B cell (primary cell): ENCODE measurements around the gene WARS2. TPM values are rescaled to one million over a fixed set of nuclear protein-coding genes. Genes with fewer than 3 reads are reported as not detected.

Experiments
- ATAC-seq: fragments of 200-7000 bp; cut with Tn5 transposase; one replicate; pipeline ENCODE4 v1.10.0; 2021; ENCODE audit warnings: low read depth, mild to moderate bottlenecking, moderate number of reproducible peaks, moderate library complexity
- CTCF ChIA-PET: fragments of 350-600 bp; sonication (Branson Sonifier 250); formaldehyde crosslinking; loops from one replicate; lab custom pipeline; 2021; ENCODE audit warnings: antibody characterized with exemption, inconsistent platforms; lab: Charles Lee
- POLR2A ChIA-PET: fragments of 350-600 bp; sonication (Branson Sonifier 250); formaldehyde crosslinking; loops from one replicate; lab custom pipeline; 2021; ENCODE audit warnings: antibody characterized with exemption; lab: Charles Lee
- DNase-seq: peaks from one replicate; pipeline ENCODE4 v3.0.0; 2013
- H2AFZ ChIP-seq: 2 replicates; pipeline ENCODE4 v1.6.1; 2012; ENCODE audit warnings: mild to moderate bottlenecking, low read depth, low read length; ENCODE audit not compliant: insufficient read depth, poor library complexity, severe bottlenecking
- H3K27ac ChIP-seq, 2 donors: 1 replicate in 1 of 2; 2 replicates in 1 of 2; pipeline ENCODE4 v1.5.1; 2012 to 2013; ENCODE audit warnings: low read length in 2 of 2, mild to moderate bottlenecking in 2 of 2, moderate library complexity in 1 of 2
- H3K27me3 ChIP-seq, 4 experiments: fragments of 200-600 bp in 1 of 4; sonication (generic) in 1 of 4; replicated peaks in 1 of 4; 1 replicate in 2 of 4; 2 replicates in 2 of 4; pipeline versions ENCODE4 v1.6.1 to v1.7.0; 2013 to 2016; ENCODE audit warnings: low read length in 3 of 4, mild to moderate bottlenecking in 2 of 4, mixed read lengths in 1 of 4, moderate library complexity in 1 of 4; ENCODE audit not compliant: insufficient read depth in 4 of 4, control insufficient read depth in 3 of 4; ENCODE audit errors: control extremely low read depth in 1 of 4
- H3K36me3 ChIP-seq, 2 experiments: replicated peaks in 1 of 2; 1 replicate in 1 of 2; 2 replicates in 1 of 2; pipeline versions ENCODE4 v1.6.1 to v1.7.1; 2013; ENCODE audit warnings: low read length in 1 of 2; ENCODE audit not compliant: insufficient read depth in 2 of 2, control insufficient read depth in 1 of 2; ENCODE audit errors: control extremely low read depth in 1 of 2, extremely low read depth in 1 of 2
- H3K4me1 ChIP-seq, 2 donors: fragments of 200-600 bp in 1 of 2; sonication (generic) in 1 of 2; 1 replicate in 1 of 2; 2 replicates in 1 of 2; pipeline versions ENCODE4 v1.5.1 to v1.6.1; 2013 to 2017; ENCODE audit warnings: low read length in 2 of 2; ENCODE audit not compliant: control insufficient read depth in 2 of 2, insufficient read depth in 2 of 2
- H3K4me2 ChIP-seq: replicated peaks from 2 replicates; pipeline ENCODE3; 2012; ENCODE audit warnings: mild to moderate bottlenecking, low read depth, low read length; ENCODE audit not compliant: poor library complexity, severe bottlenecking
- H3K4me3 ChIP-seq, 5 experiments: fragments of 200-600 bp in 1 of 5; sonication (generic) in 1 of 5; 1 replicate in 3 of 5; 2 replicates in 2 of 5; pipeline versions ENCODE4 v1.5.1 to v1.7.0; 2011 to 2016; ENCODE audit warnings: low read length in 4 of 5, mild to moderate bottlenecking in 4 of 5, low read depth in 2 of 5, control low read depth in 1 of 5, moderate library complexity in 1 of 5; ENCODE audit not compliant: insufficient read depth in 1 of 5; ENCODE audit errors: control extremely low read depth in 1 of 5, extremely low read depth in 1 of 5
- H3K79me2 ChIP-seq: fragments of 200-600 bp; sonication (generic); one replicate; pipeline ENCODE4 v1.6.0; 2016; ENCODE audit warnings: low read length; ENCODE audit not compliant: control insufficient read depth, insufficient read depth
- H3K9ac ChIP-seq: fragments of 200-600 bp; sonication (generic); 2 replicates; pipeline ENCODE4 v1.6.1; 2017; ENCODE audit warnings: mild to moderate bottlenecking, low read length, moderate library complexity
- H3K9me3 ChIP-seq, 3 donors: one replicate each; pipeline versions ENCODE4 v1.6.1 to v1.7.1; 2013; ENCODE audit warnings: low read length in 2 of 3; ENCODE audit not compliant: control insufficient read depth in 2 of 3, insufficient read depth in 1 of 3; ENCODE audit errors: control extremely low read depth in 1 of 3
- H4K20me1 ChIP-seq: 2 replicates; pipeline ENCODE4 v1.6.0; 2012; ENCODE audit warnings: mild to moderate bottlenecking, low read length; ENCODE audit not compliant: insufficient read depth, control insufficient read depth, poor library complexity, severe bottlenecking
- H3K27ac Mint-ChIP-seq: one replicate; pipeline ENCODE4 v1.8.0; 2021; ENCODE audit warnings: mixed read lengths
- H3K27me3 Mint-ChIP-seq: one replicate; pipeline ENCODE4 v1.8.0; 2021; ENCODE audit warnings: mixed read lengths
- H3K4me1 Mint-ChIP-seq: one replicate; pipeline ENCODE4 v1.8.0; 2021; ENCODE audit warnings: mixed read lengths
- H3K4me3 Mint-ChIP-seq: one replicate; pipeline ENCODE4 v1.8.0; 2021; ENCODE audit warnings: mixed read lengths
- H3K9me3 Mint-ChIP-seq: one replicate; pipeline ENCODE4 v1.8.0; 2022; ENCODE audit warnings: mixed read lengths; ENCODE audit not compliant: insufficient read depth
- CTCF ChIP-seq: fragments of 200-600 bp; IDR thresholded peaks from one replicate; pipeline ENCODE4 v1.8.0; 2022; ENCODE audit warnings: antibody characterized with exemption, mild to moderate bottlenecking
- EZH2 ChIP-seq: IDR thresholded peaks from 2 replicates; pipeline ENCODE4 v1.6.1; 2012; ENCODE audit warnings: borderline replicate concordance, low read depth, mild to moderate bottlenecking, moderate library complexity, low read length; ENCODE audit not compliant: insufficient read depth, poor library complexity, severe bottlenecking
- WGBS: methylation state at CpG from one replicate; pipeline ENCODE4 v1.1.5; 2013; ENCODE audit warnings: missing lambda C conversion rate; ENCODE audit not compliant: insufficient coverage; 5-methylcytosine and 5-hydroxymethylcytosine counted together
- intact Hi-C: fragments of 100-400 bp; cut with micrococcal nuclease; formaldehyde crosslinking; loops from one replicate; pipeline ENCODE4 v1.10.0; 2022
- polyA plus RNA-seq: library from polyadenylated mRNA; depleted of rRNA; stranded (reverse); fragments of >200 nt; gene quantifications from 2 replicates; pipeline ENCODE4 v1.2.3, GENCODE V29; 2012
- total RNA-seq, 2 donors: library from RNA; stranded (reverse); fragments of 120-200 nt in 1 of 2; gene quantifications; 1 replicate in 1 of 2; 2 replicates in 1 of 2; pipeline versions ENCODE4 v1.2.3 to v1.2.4, GENCODE V29; 2013 to 2022

The WARS2 gene
- total and polyA plus RNA-seq, 2 donors (not counting 1 experiment from before 2014, with no cell fraction given), result 4.2 to 14.3 TPM

GRCh38 chr1:118985640-118986554, 154.6 kb downstream of the WARS2 start:
- H3K9ac ChIP-seq, result no peak overlapping the region
- H4K20me1 ChIP-seq, result no peaks in the 10 kb centered on the region
- no peak overlapping the region for H3K27ac ChIP-seq
- DNase-seq, result peak; percentile 37
- TF ChIP-seq EZH2 (no peak), CTCF (no peak)
- H3K4me1 ChIP-seq, result peaks cover 48 to 58% of the 10 kb centered on the region in 2 donors
- H3K4me3 ChIP-seq, result no peak overlapping the region
- no peak for ATAC-seq
- intact Hi-C loops, result loop anchor here (2.0 kb wide), 1 partner anchor 23 kb away; no protein-coding TSS in a partner anchor
- H3K4me1 Mint-ChIP-seq, result peaks cover 35% of the 10 kb centered on the region
- peaks cover 0 to 83% (median 42%) of the 10 kb centered on the region in 3 donors for H3K9me3 ChIP-seq
- no peak overlapping the region for H3K4me2 ChIP-seq
- POLR2A ChIA-PET, result no interaction called here
- H3K27me3 Mint-ChIP-seq, result peaks cover 80% of the 10 kb centered on the region
- no peak overlapping the region for H2AFZ ChIP-seq
- H3K27ac Mint-ChIP-seq, result no peak overlapping the region
- H3K4me3 Mint-ChIP-seq, result no peak overlapping the region
- peaks cover 0 to 99% (median 89%) of the 10 kb centered on the region in 4 experiments for H3K27me3 ChIP-seq
- H3K9me3 Mint-ChIP-seq, result no peaks in the 10 kb centered on the region
- no peaks in the 10 kb centered on the region for H3K79me2 ChIP-seq
- H3K36me3 ChIP-seq, result no peaks in the 10 kb centered on the region
- 18% methylated on average over 26 of the region's 34 CpGs for WGBS
- CTCF ChIA-PET, result interaction anchor here (1.3 kb wide), 1 partner anchor 23 kb away, joined by 3 read pairs; no protein-coding TSS in a partner anchor
